Gastroesophageal sphincter (tissue), 3 donors: ENCODE data around the gene TNRC6B.

Experiments used
- EP300 ChIP-seq: sonication (generic); formaldehyde crosslinking; IDR thresholded peaks from one replicate; pipeline ENCODE4 v1.6.1; 2017; ENCODE audit warnings: antibody characterized with exemption, mild to moderate bottlenecking
- POLR2A ChIP-seq, 2 donors: fragments of 450-650 bp; IDR thresholded peaks; one replicate each; pipeline ENCODE4 v1.6.1; 2017; ENCODE audit warnings: antibody characterized with exemption in 2 of 2, mild to moderate bottlenecking in 2 of 2, moderate library complexity in 1 of 2
- POLR2AphosphoS5 ChIP-seq: sonication (generic); formaldehyde crosslinking; IDR thresholded peaks from one replicate; pipeline ENCODE4 v1.6.1; 2017; ENCODE audit warnings: antibody characterized with exemption
- TF ChIP-seq, protein P1 (sequence below), 4 experiments: fragments of 200-600 bp in 2 of 4; fragments of 450-650 bp in 2 of 4; sonication (generic) in 1 of 4; IDR thresholded peaks; one replicate each; pipeline ENCODE4 v1.5.1; 2017 to 2019; ENCODE audit warnings: antibody characterized with exemption in 4 of 4, mild to moderate bottlenecking in 2 of 4, moderate library complexity in 2 of 4

- TF ChIP-seq, protein P1, sequence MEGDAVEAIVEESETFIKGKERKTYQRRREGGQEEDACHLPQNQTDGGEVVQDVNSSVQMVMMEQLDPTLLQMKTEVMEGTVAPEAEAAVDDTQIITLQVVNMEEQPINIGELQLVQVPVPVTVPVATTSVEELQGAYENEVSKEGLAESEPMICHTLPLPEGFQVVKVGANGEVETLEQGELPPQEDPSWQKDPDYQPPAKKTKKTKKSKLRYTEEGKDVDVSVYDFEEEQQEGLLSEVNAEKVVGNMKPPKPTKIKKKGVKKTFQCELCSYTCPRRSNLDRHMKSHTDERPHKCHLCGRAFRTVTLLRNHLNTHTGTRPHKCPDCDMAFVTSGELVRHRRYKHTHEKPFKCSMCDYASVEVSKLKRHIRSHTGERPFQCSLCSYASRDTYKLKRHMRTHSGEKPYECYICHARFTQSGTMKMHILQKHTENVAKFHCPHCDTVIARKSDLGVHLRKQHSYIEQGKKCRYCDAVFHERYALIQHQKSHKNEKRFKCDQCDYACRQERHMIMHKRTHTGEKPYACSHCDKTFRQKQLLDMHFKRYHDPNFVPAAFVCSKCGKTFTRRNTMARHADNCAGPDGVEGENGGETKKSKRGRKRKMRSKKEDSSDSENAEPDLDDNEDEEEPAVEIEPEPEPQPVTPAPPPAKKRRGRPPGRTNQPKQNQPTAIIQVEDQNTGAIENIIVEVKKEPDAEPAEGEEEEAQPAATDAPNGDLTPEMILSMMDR (IDR thresholded peaks at IDR 0.05) = no peak
- TF ChIP-seq EP300 = no peak
- TF ChIP-seq POLR2A (IDR thresholded peaks at IDR 0.05) = no peak
- no peak for TF ChIP-seq POLR2AphosphoS5
Measured at GRCh38 chr22:40200795-40201530, 23.2 kb downstream of the TNRC6B start.
